MM.1S (cell line): ENCODE data around the gene TPD52L1.

ENCODE experiments used
- CTCF ChIP-seq: fragments of 300-600 bp; sonication (generic); IDR thresholded peaks from 2 replicates; pipeline ENCODE4 v1.5.1; 2016; ENCODE audit warnings: antibody characterized with exemption, low read length, mixed read lengths
- EZH2phosphoT487 ChIP-seq: fragments of 300-600 bp; sonication (generic); IDR thresholded peaks from 2 replicates; pipeline ENCODE4 v1.6.1; 2018; ENCODE audit warnings: antibody characterized with exemption, low read length

- TF ChIP-seq CTCF (no peak), EZH2phosphoT487 (no peak)
Observed at GRCh38 chr6:125262016-125263013, 108.7 kb downstream of the TPD52L1 start.
